Neural crest cell (in vitro differentiated cells): ENCODE measurements around the gene TCP1. TPM values are rescaled to one million over a fixed set of nuclear protein-coding genes. Genes with fewer than 3 reads are reported as not detected.

Experiments
- DNase-seq: peaks from one replicate; pipeline ENCODE4 v3.0.0; 2021; ENCODE audit warnings: low read depth, mixed read lengths, low spot score
- H3K27ac Mint-ChIP-seq: one replicate; pipeline ENCODE4 v1.8.0; 2021; ENCODE audit warnings: mild to moderate bottlenecking, mixed read lengths; ENCODE audit not compliant: unreplicated experiment
- H3K27me3 Mint-ChIP-seq: 2 replicates; pipeline ENCODE4 v1.8.0; 2021; ENCODE audit warnings: low read depth, mild to moderate bottlenecking, mixed read lengths
- H3K36me3 Mint-ChIP-seq: 2 replicates; pipeline ENCODE4 v1.8.0; 2021; ENCODE audit warnings: low read depth, mild to moderate bottlenecking, mixed read lengths
- H3K4me1 Mint-ChIP-seq: 2 replicates; pipeline ENCODE4 v1.8.0; 2021; ENCODE audit warnings: mixed read lengths
- H3K4me3 Mint-ChIP-seq: one replicate; pipeline ENCODE4 v1.8.0; 2021; ENCODE audit warnings: mild to moderate bottlenecking, mixed read lengths
- H3K9me3 Mint-ChIP-seq: 2 replicates; pipeline ENCODE4 v1.8.0; 2021; ENCODE audit warnings: mixed read lengths
- total RNA-seq: library from RNA; stranded (reverse); gene quantifications from 2 replicates; pipeline ENCODE4 v1.2.1, GENCODE V29; 2021
- TF ChIP-seq, protein P1 (sequence below): fragments of 200-600 bp; sonication (generic); conservative IDR thresholded peaks from 2 replicates; pipeline ENCODE4 v1.5.0; 2021; ENCODE audit warnings: antibody characterized with exemption, mild to moderate bottlenecking

The TCP1 gene
- total RNA-seq, 1 donor from 2014 or later, result 246 TPM

DNA sequence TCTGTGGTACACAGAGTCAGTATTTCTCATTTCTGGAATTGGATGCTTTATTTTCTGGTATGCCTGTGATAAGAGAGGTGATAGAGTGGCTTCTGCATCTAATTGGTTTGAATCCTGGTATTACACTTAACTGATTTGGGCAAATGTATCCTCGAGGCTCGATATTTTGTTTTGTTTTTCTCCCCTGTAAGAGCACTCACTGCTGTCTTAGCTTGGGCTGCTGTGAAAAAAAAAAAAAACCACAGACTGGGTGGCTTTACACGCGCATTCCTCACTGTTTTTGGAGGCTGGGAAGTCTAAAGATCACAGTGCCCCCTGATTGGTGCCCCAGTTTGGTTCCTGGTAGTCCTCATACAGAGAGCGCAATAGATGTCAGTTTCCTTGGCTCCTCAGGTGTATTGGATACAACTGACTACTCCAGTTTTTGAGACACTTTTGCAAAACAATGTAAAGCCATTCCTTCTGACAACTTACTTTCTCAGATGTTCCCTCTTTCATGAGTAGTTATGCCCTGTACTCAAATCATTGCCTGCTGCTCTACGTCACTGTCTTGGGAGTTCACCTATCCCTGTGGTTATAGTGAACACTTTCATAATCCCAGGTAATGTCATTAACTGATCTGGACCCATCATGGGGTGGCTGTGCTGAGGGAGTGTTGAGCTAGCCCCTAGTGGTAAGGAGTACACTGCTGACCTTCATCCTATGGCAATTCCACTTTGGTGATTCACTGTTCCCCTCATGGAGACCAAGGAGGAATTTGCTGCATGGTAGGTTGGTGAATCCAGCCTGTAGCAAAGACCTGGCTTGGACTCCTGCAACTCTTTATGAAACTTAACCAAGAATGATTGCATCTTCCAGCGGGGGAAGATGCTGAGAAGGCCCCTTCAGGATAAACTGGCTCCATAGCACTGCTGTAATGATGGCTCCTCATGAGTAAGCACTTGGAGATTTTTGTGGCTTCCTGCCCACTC is 31.1 kb downstream of the TCP1 start:
- peaks cover 6% of the 10 kb centered on the region for H3K27me3 Mint-ChIP-seq
- peak overlapping the region; percentile 35 for H3K4me3 Mint-ChIP-seq
- DNase-seq, result no peak
- H3K4me1 Mint-ChIP-seq, result peaks cover 25% of the 10 kb centered on the region
- no peak overlapping the region for H3K27ac Mint-ChIP-seq
- peaks cover 33% of the 10 kb centered on the region for H3K36me3 Mint-ChIP-seq
- H3K9me3 Mint-ChIP-seq, result no peaks in the 10 kb centered on the region
- TF ChIP-seq, protein P1, sequence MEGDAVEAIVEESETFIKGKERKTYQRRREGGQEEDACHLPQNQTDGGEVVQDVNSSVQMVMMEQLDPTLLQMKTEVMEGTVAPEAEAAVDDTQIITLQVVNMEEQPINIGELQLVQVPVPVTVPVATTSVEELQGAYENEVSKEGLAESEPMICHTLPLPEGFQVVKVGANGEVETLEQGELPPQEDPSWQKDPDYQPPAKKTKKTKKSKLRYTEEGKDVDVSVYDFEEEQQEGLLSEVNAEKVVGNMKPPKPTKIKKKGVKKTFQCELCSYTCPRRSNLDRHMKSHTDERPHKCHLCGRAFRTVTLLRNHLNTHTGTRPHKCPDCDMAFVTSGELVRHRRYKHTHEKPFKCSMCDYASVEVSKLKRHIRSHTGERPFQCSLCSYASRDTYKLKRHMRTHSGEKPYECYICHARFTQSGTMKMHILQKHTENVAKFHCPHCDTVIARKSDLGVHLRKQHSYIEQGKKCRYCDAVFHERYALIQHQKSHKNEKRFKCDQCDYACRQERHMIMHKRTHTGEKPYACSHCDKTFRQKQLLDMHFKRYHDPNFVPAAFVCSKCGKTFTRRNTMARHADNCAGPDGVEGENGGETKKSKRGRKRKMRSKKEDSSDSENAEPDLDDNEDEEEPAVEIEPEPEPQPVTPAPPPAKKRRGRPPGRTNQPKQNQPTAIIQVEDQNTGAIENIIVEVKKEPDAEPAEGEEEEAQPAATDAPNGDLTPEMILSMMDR, result no peak

DNA sequence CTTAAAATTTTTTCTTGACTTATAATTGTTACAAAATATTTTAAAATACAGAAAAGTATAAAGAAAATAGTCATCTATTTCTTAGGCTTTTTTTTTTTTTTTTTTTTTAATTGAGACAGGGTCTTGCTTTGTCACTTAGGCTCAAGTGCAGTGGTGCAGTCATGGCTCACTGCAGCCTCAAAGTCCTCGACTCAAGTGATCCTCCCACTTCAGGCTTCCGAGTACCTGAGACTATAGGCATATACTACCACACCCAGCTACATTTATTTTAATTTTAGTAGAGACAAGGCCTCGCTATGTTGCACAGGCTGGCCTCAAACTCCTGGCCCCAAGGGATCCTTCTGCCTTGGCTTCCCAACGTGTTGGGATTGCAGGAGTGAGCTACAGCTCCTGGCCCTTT is 32.9 kb downstream of the TCP1 start:
- H3K4me3 Mint-ChIP-seq, result peak overlapping the region; percentile 57
- H3K36me3 Mint-ChIP-seq, result peaks cover 31% of the 10 kb centered on the region
- peaks cover 6% of the 10 kb centered on the region for H3K27me3 Mint-ChIP-seq
- no peak for DNase-seq
- no peaks in the 10 kb centered on the region for H3K9me3 Mint-ChIP-seq
- H3K27ac Mint-ChIP-seq, result no peak overlapping the region
- peaks cover 18% of the 10 kb centered on the region for H3K4me1 Mint-ChIP-seq
- TF ChIP-seq, protein P1, result no peak

DNA sequence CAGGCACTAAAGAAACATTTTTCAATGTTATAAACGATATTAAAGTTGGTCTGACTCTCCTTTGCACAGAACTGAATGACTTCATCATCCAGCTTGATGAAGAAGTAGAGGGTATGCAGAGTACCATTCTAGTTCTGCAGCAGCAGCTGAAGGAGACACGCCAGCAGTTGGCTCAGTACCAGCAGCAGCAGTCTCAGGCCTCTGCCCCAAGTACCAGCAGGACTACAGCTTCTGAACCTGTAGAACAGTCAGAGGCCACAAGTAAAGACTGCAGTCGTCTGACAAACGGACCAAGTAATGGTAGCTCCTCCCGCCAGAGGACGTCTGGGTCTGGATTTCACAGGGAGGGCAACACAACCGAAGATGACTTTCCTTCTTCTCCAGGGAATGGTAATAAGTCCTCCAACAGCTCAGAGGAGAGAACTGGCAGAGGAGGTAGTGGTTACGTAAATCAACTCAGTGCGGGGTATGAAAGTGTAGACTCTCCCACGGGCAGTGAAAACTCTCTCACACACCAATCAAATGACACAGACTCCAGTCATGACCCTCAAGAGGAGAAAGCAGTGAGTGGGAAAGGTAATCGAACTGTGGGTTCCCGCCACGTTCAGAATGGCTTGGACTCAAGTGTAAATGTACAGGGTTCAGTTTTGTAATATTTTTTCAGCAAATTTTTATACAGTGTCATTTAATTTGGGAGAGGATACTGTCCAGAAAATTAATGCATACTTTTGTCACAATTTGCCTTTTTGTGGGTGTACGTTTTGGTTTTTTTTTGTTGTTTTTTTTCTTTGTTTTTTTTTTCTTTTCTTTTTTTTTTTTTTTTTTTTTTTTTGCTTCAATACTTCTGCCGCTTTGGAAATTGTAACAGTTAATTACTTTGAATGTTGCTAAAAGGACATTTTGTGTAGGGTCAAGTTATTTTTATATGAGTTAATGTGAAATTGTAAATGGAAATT is 34.2 kb downstream of the TCP1 start:
- Mint-ChIP-seq H3K4me3 (peak overlapping the region; percentile 42), H3K27ac (no peak overlapping the region)
- no peak for DNase-seq

DNA sequence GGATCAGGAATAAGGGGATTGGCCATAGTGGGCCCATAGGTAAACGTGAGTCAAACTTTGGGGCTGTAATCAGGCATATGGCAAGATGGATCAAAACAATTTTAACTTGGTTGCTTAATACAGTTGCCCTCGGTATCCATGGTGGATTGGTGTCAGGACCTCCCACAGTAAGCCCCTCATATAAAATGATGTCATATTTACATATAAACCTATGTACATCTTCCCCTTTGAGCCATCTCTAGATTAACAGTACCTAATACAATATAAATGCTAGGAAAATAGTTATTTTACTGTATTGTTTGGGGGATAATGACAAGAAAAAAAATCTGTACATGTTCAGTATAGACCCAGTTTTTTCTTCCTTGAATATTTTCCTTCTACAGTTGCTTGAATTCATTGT is 35.0 kb downstream of the TCP1 start:
- H3K4me1 Mint-ChIP-seq, result no peaks in the 10 kb centered on the region
- H3K27ac Mint-ChIP-seq, result no peak overlapping the region
- H3K9me3 Mint-ChIP-seq, result no peaks in the 10 kb centered on the region
- H3K36me3 Mint-ChIP-seq, result peaks cover 28% of the 10 kb centered on the region
- no peaks in the 10 kb centered on the region for H3K27me3 Mint-ChIP-seq
- TF ChIP-seq, protein P1, result no peak
- no peak overlapping the region for H3K4me3 Mint-ChIP-seq
- no peak for DNase-seq

More for the DNA sequence above, 34.2 kb downstream of the TCP1 start:
- Mint-ChIP-seq H3K36me3 (peaks cover 28% of the 10 kb centered on the region), H3K4me1 (peaks cover 6% of the 10 kb centered on the region), H3K9me3 (no peaks in the 10 kb centered on the region), H3K27me3 (no peaks in the 10 kb centered on the region)
- TF ChIP-seq, protein P1, result no peak

DNA sequence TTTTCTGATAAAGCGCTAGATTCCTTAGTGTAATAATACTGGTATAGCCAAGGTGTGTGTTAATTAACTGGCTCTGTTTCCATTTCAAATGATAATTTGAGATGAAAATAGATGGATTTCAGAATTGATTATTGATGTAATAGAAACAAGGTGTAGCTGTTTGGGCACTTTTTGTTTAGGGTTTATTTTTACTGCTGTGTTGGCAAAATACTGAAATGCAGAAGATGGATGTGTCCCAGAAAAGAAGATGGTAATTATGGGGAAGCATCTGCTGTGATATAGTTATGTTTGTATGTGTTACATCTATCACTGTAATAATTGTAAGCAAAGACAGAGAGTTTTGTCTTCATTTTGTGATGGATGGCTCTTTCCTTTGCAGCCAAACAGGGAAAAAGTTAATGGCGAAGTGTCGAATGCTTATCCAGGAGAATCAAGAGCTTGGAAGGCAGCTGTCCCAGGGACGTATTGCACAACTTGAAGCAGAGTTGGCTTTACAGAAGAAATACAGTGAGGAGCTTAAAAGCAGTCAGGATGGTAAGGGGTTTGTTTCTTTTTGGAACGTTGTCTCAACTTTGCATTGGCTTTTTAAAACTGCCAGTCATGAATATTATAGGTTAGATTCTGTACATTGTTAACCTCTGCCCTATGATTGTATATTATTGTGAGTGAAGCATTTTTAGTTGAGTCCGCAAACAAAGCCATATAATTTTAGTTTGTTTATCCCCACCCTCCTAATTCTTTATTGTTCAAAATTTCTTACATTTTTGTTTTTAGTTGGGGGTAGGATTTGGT is 36.1 kb downstream of the TCP1 start:
- TF ChIP-seq, protein P1, result no peak
- no peaks in the 10 kb centered on the region for H3K27me3 Mint-ChIP-seq
- DNase-seq, result no peak
- no peak overlapping the region for H3K27ac Mint-ChIP-seq
- peaks cover 26% of the 10 kb centered on the region for H3K36me3 Mint-ChIP-seq
- H3K4me1 Mint-ChIP-seq, result no peaks in the 10 kb centered on the region
- H3K4me3 Mint-ChIP-seq, result no peak overlapping the region
- H3K9me3 Mint-ChIP-seq, result no peaks in the 10 kb centered on the region
